Naive B cell (primary cell): ENCODE measurements around the gene USP35. TPM values are rescaled to one million over a fixed set of nuclear protein-coding genes. Genes with fewer than 3 reads are reported as not detected.

Experiments
- ATAC-seq, 2 donors: fragments of 150-1000 bp; cut with Tn5 transposase; 2 replicates each; pipeline ENCODE4 v1.10.0; 2021; ENCODE audit warnings: low read depth in 2 of 2, mild to moderate bottlenecking in 2 of 2, moderate library complexity in 2 of 2
- DNase-seq: peaks from one replicate; pipeline ENCODE4 v3.0.0; 2022
- H3K27ac Mint-ChIP-seq, 6 donors: one replicate each; pipeline ENCODE4 v1.8.0; 2020 to 2022; ENCODE audit warnings: mild to moderate bottlenecking in 6 of 6, mixed read lengths in 6 of 6, moderate library complexity in 5 of 6, inconsistent platforms in 2 of 6
- H3K27me3 Mint-ChIP-seq, 3 donors: one replicate each; pipeline ENCODE4 v1.8.0; 2021 to 2022; ENCODE audit warnings: mixed read lengths in 3 of 3, mild to moderate bottlenecking in 1 of 3
- H3K36me3 Mint-ChIP-seq, 2 donors: one replicate each; pipeline ENCODE4 v1.8.0; 2020 to 2022; ENCODE audit warnings: mixed read lengths in 2 of 2, inconsistent platforms in 1 of 2, mild to moderate bottlenecking in 1 of 2
- H3K4me1 Mint-ChIP-seq, 3 donors: one replicate each; pipeline ENCODE4 v1.8.0; 2020 to 2022; ENCODE audit warnings: mixed read lengths in 3 of 3, inconsistent platforms in 1 of 3, mild to moderate bottlenecking in 1 of 3, moderate library complexity in 1 of 3
- H3K4me3 Mint-ChIP-seq, 8 donors: one replicate each; pipeline ENCODE4 v1.8.0; 2020 to 2022; ENCODE audit warnings: mild to moderate bottlenecking in 8 of 8, mixed read lengths in 8 of 8, moderate library complexity in 8 of 8, inconsistent platforms in 2 of 8
- H3K9me3 Mint-ChIP-seq, 7 donors: one replicate each; pipeline ENCODE4 v1.8.0; 2020 to 2022; ENCODE audit warnings: mixed read lengths in 7 of 7, mild to moderate bottlenecking in 5 of 7, inconsistent platforms in 2 of 7, moderate library complexity in 1 of 7
- polyA plus RNA-seq, 6 donors: library from polyadenylated mRNA; unstranded; fragments of 300-500 nt; fragmentation: Illumina TruSeq; gene quantifications; one replicate each; pipeline ENCODE4 v1.2.3, GENCODE V29; 2021; ENCODE audit warnings: low read depth in 6 of 6

Gene USP35
- polyA plus RNA-seq, 6 donors from 2014 or later, result 0.11 to 0.76 (median 0.52) TPM; not detected in 1

GRCh38 chr11:78177216-78177615 lies 11.5 kb upstream of the USP35 start:
- no peaks in the 10 kb centered on the region for H3K27me3 Mint-ChIP-seq
- peaks cover 0 to 17% (median 11%) of the 10 kb centered on the region in 3 donors for H3K4me1 Mint-ChIP-seq
- peaks cover 0 to 16% (median 6%) of the 10 kb centered on the region in 7 donors for H3K9me3 Mint-ChIP-seq
- peaks cover 19 to 32% of the 10 kb centered on the region in 2 donors for H3K36me3 Mint-ChIP-seq
- H3K27ac Mint-ChIP-seq, result no peak overlapping the region
- DNase-seq (no peak), ATAC-seq (no peak)
- no peak overlapping the region for H3K4me3 Mint-ChIP-seq

DNA sequence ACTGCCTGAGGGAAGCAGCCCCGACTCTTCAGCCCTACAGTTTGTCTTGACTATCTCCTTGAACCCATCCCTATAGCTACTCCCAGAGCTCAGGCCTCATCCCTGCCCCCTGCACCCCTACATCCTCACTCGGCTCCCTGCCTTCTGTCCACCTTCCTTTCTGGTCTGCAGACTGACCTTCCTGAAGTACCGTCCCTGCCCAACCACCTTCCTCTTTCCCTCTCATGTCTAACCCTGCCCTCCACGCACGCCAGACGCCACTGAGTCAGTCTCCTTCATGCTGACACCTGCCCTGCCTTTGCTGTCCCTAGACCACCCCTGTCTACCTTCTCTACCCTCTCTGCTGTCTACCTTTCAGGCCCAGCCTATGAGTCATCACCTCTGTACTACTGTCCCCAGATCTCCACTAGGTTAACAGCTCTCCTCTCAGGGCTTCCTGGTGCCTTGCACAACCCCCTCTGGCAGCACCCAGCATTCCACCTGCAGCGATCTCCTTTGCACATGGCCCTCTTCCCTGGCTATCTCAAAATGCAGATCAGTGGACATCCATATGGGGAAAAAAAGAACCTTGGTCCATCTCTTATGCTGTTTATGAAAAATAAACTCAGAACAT lies 9.2 kb upstream of the USP35 start:
- no peak for DNase-seq
- Mint-ChIP-seq H3K4me1 (peaks cover 0 to 17% (median 11%) of the 10 kb centered on the region in 3 donors), H3K27me3 (no peaks in the 10 kb centered on the region), H3K36me3 (peaks cover 10 to 14% of the 10 kb centered on the region in 2 donors), H3K9me3 (peaks cover 0 to 16% (median 6%) of the 10 kb centered on the region in 7 donors), H3K4me3 (peak overlapping the region in 1 of 8 donors; percentile 7), H3K27ac (peak overlapping the region in 4 of 6 donors; percentile 33 to 83 (median 37))
- no peak for ATAC-seq

DNA sequence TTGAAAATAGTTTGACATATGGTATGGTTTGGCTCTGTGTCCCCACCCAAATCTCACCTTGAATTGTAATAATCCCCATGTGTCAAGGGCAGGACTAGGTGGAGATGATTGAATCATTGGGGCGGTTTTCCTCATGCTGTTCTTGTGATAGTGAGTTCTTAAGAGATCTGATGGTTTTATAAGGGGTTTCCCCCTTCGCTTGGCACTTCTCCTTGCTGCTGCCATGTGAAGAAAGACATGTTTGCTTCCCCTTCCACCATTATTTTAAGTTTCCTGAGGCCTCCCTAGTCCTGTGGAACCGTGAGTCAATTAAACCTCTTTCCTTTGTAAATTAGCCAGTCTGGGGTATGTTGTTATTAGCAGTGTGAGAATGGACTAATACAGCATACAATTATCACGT lies 8.0 kb upstream of the USP35 start:
- Mint-ChIP-seq H3K27me3 (no peaks in the 10 kb centered on the region), H3K36me3 (peaks cover 9 to 14% of the 10 kb centered on the region in 2 donors), H3K9me3 (peaks cover 0 to 16% (median 6%) of the 10 kb centered on the region in 7 donors), H3K4me3 (no peak overlapping the region), H3K27ac (no peak overlapping the region), H3K4me1 (peaks cover 0 to 17% (median 11%) of the 10 kb centered on the region in 3 donors)
- ATAC-seq (no peak), DNase-seq (no peak)

DNA sequence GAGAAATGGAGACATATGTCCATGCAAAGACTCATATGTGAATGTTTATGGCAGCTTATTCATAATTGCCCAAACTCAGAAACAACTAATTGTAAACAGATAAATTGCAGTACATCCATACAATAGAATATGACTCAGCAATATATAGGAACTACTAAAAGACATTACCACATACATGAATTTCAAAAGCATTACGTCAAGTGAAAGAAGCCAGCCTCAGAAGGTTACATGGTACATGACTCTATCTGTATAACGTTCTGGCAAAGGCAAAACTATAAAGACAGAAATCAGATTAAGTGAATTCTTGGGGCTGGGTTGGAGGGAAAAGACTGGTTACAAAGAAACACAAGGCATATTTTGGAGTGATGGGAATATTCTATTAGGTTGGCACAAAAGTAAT lies 7.5 kb upstream of the USP35 start:
- H3K36me3 Mint-ChIP-seq, result peaks cover 9 to 14% of the 10 kb centered on the region in 2 donors
- no peak for ATAC-seq
- H3K4me3 Mint-ChIP-seq, result no peak overlapping the region
- DNase-seq, result no peak
- peaks cover 0 to 17% (median 11%) of the 10 kb centered on the region in 3 donors for H3K4me1 Mint-ChIP-seq
- H3K27me3 Mint-ChIP-seq, result no peaks in the 10 kb centered on the region
- peaks cover 0 to 16% (median 5%) of the 10 kb centered on the region in 7 donors for H3K9me3 Mint-ChIP-seq
- H3K27ac Mint-ChIP-seq, result no peak overlapping the region

- peak overlapping the region; percentile 96 to 100 (median 98) for H3K4me3 Mint-ChIP-seq
- ATAC-seq (peak; percentile 65 to 67), DNase-seq (peak; percentile 73)
- H3K27ac Mint-ChIP-seq, result peak overlapping the region; percentile 79 to 98 (median 97)
- H3K9me3 Mint-ChIP-seq, result no peaks in the 10 kb centered on the region
- peaks cover 32 to 50% (median 44%) of the 10 kb centered on the region in 3 donors for H3K4me1 Mint-ChIP-seq
- H3K27me3 Mint-ChIP-seq, result no peaks in the 10 kb centered on the region
- no peaks in the 10 kb centered on the region for H3K36me3 Mint-ChIP-seq
Observed at GRCh38 chr11:78187366-78188285, 1.1 kb upstream of the USP35 start.

DNA sequence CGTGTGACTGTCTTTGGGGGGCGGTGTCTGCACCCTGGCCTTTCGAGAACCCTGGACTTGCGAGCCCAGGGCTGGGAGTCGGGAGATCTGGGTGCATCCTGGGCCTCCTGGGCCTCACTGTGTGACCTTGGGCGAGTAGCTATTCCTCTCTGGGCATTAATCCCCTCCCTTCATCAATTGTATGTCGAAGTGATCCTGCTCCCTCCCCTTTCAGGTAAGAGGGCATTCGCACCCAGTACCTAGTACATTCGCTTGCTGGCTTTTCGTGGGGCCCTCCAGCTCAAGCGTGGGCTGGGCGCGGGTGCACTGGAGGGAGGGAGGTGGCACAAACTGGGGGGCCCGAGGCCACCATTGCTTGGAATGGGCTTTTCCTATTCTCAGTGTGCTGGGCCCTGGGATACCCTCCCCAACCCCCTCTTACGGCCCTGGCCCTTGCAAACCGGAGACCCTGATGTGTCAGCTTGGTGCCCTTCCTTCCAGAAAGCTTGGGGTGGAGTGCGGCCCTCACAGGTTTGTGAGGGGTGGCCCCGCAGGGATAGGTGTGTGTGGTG lies 530 bp downstream of the USP35 start:
- Mint-ChIP-seq H3K36me3 (no peaks in the 10 kb centered on the region), H3K4me3 (peak overlapping the region; percentile 84 to 100 (median 98))

GRCh38 chr11:78189851-78190250 lies 1.1 kb downstream of the USP35 start:
- peaks cover 37 to 57% (median 54%) of the 10 kb centered on the region in 3 donors for H3K4me1 Mint-ChIP-seq
- ATAC-seq (no peak), DNase-seq (no peak)
- no peaks in the 10 kb centered on the region for H3K9me3 Mint-ChIP-seq
- H3K36me3 Mint-ChIP-seq, result no peaks in the 10 kb centered on the region
- H3K27me3 Mint-ChIP-seq, result no peaks in the 10 kb centered on the region
- H3K4me3 Mint-ChIP-seq, result peak overlapping the region; percentile 83 to 100 (median 98)
- H3K27ac Mint-ChIP-seq, result peak overlapping the region in 5 of 6 donors; percentile 21 to 88 (median 32)

More for the DNA sequence above, 530 bp downstream of the USP35 start:
- Mint-ChIP-seq H3K9me3 (no peaks in the 10 kb centered on the region), H3K4me1 (peaks cover 37 to 57% (median 54%) of the 10 kb centered on the region in 3 donors), H3K27me3 (no peaks in the 10 kb centered on the region), H3K27ac (peak overlapping the region in 3 of 6 donors; percentile 38 to 79 (median 69))
- ATAC-seq, result no peak
- no peak for DNase-seq

DNA sequence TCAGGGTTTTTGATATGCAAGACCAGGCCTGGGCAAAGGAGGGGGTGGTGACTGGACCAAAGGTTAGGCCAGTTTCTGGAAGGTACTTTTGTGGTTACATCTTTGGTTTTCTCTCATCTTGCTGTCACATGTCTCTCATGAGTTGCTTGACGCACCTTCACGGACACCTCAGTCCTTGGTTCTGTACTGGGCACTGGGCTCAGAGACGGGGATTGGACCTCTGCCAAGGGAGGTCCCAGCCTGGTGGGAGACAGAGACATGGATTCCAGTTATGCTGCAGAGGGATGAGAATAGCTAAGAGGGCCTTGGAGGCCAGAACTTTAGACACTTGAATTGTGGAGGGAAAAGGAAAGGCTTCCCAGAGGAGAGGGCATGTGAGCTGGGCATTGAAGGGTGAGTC lies 1.7 kb downstream of the USP35 start:
- Mint-ChIP-seq H3K27ac (peak overlapping the region in 3 of 6 donors; percentile 21 to 88 (median 76)), H3K9me3 (no peaks in the 10 kb centered on the region), H3K36me3 (no peaks in the 10 kb centered on the region), H3K4me1 (peaks cover 37 to 57% (median 54%) of the 10 kb centered on the region in 3 donors), H3K4me3 (peak overlapping the region in 6 of 8 donors; percentile 34 to 100 (median 90)), H3K27me3 (no peaks in the 10 kb centered on the region)
- DNase-seq (no peak), ATAC-seq (no peak)

- Mint-ChIP-seq H3K4me1 (peaks cover 37 to 57% (median 54%) of the 10 kb centered on the region in 3 donors), H3K27me3 (no peaks in the 10 kb centered on the region), H3K36me3 (no peaks in the 10 kb centered on the region), H3K27ac (peak overlapping the region in 2 of 6 donors; percentile 23 to 67), H3K9me3 (no peaks in the 10 kb centered on the region), H3K4me3 (peak overlapping the region in 4 of 8 donors; percentile 34 to 82 (median 64))
- DNase-seq (no peak), ATAC-seq (no peak)
Observed at GRCh38 chr11:78190871-78191538, 2.3 kb downstream of the USP35 start.

DNA sequence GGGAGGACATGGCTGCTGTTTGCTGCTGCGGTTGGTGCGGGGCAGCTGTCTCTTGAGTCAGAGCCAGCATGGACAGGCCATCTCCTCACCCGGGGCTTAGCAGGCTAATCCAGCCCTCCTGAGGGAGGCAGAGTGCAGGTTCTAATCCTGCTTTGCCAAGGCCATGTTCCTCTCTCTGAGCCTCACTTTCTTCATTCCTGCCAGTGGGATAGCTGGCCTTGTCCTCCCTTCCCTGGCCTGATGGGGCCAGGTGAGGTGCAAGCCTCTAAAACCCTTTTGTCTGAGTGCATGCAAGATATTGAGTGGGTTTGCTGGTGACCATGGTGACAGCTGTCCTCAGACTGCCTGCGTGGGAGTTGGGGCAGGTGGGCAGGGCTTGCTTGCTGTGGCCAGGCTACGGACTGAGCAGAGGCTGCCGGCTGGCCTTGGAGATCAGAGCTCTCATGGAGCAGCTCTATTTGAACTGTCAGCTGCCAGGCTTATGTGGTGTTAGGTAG lies 3.6 kb downstream of the USP35 start:
- DNase-seq, result no peak
- peaks cover 0 to 6% (median 0%) of the 10 kb centered on the region in 3 donors for H3K27me3 Mint-ChIP-seq
- H3K4me1 Mint-ChIP-seq, result peaks cover 33 to 49% (median 47%) of the 10 kb centered on the region in 3 donors
- no peaks in the 10 kb centered on the region for H3K9me3 Mint-ChIP-seq
- ATAC-seq, result no peak
- peak overlapping the region in 3 of 8 donors; percentile 64 to 74 (median 65) for H3K4me3 Mint-ChIP-seq
- no peaks in the 10 kb centered on the region for H3K36me3 Mint-ChIP-seq
- no peak overlapping the region for H3K27ac Mint-ChIP-seq

- Mint-ChIP-seq H3K9me3 (no peaks in the 10 kb centered on the region), H3K27me3 (peaks cover 0 to 6% (median 0%) of the 10 kb centered on the region in 3 donors), H3K4me3 (peak overlapping the region in 3 of 8 donors; percentile 12 to 67 (median 64)), H3K4me1 (peaks cover 26 to 42% (median 40%) of the 10 kb centered on the region in 3 donors), H3K27ac (peak overlapping the region in 2 of 6 donors; percentile 74 to 84), H3K36me3 (no peaks in the 10 kb centered on the region)
- no peak for DNase-seq
- ATAC-seq, result no peak
Observed at GRCh38 chr11:78192911-78193351, 4.2 kb downstream of the USP35 start.

- H3K4me1 Mint-ChIP-seq, result peaks cover 20 to 36% (median 33%) of the 10 kb centered on the region in 3 donors
- peak overlapping the region in 1 of 6 donors; percentile 60 for H3K27ac Mint-ChIP-seq
- no peak for ATAC-seq
- no peak for DNase-seq
- peaks cover 0 to 6% (median 0%) of the 10 kb centered on the region in 3 donors for H3K27me3 Mint-ChIP-seq
- H3K36me3 Mint-ChIP-seq, result no peaks in the 10 kb centered on the region
- no peak overlapping the region for H3K4me3 Mint-ChIP-seq
- H3K9me3 Mint-ChIP-seq, result no peaks in the 10 kb centered on the region
Observed at GRCh38 chr11:78193806-78194205, 5.1 kb downstream of the USP35 start.
